GM06990 (cell line): ENCODE results near the gene ZFP1.
A peak's percentile ranks its signal among the peaks of the same experiment; 100 is the strongest.

Experiments used
- DNase-seq: peaks from one replicate; pipeline ENCODE4 v3.0.0-alpha.2; 2011; ENCODE audit not compliant: insufficient read length; ENCODE audit errors: extremely low read depth
- H3K27me3 ChIP-seq: replicated peaks from 2 replicates; pipeline ENCODE4 v1.6.0; 2011; ENCODE audit warnings: low read length; ENCODE audit not compliant: control insufficient read depth, insufficient read depth
- H3K36me3 ChIP-seq: 2 replicates; pipeline ENCODE4 v1.5.1; 2011; ENCODE audit warnings: low read length; ENCODE audit not compliant: control insufficient read depth, insufficient read depth
- H3K4me3 ChIP-seq: replicated peaks from 2 replicates; pipeline ENCODE4 v1.5.1; 2011; ENCODE audit warnings: low read depth, mild to moderate bottlenecking, control low read depth, low read length
- CTCF ChIP-seq: IDR thresholded peaks from 2 replicates; pipeline ENCODE4 v1.5.1; 2011; ENCODE audit warnings: low read length, control low read depth, mild to moderate bottlenecking, inconsistent platforms; ENCODE audit not compliant: insufficient read depth, poor library complexity, severe bottlenecking

The ZFP1 gene

GRCh38 chr16:75216127-75216526 lies 67.8 kb downstream of the ZFP1 start:
- no peaks in the 10 kb centered on the region for H3K36me3 ChIP-seq
- DNase-seq = no peak
- H3K27me3 ChIP-seq = no peaks in the 10 kb centered on the region
- TF ChIP-seq CTCF = no peak
- no peak overlapping the region for H3K4me3 ChIP-seq

- TF ChIP-seq CTCF = no peak
- no peak overlapping the region for H3K4me3 ChIP-seq
- H3K27me3 ChIP-seq = no peaks in the 10 kb centered on the region
- DNase-seq = no peak
- H3K36me3 ChIP-seq = no peaks in the 10 kb centered on the region
Observed at GRCh38 chr16:75216576-75216975, 68.3 kb downstream of the ZFP1 start.

GRCh38 chr16:75217389-75217851 lies 69.1 kb downstream of the ZFP1 start:
- H3K4me3 ChIP-seq = no peak overlapping the region
- H3K36me3 ChIP-seq = no peaks in the 10 kb centered on the region
- no peaks in the 10 kb centered on the region for H3K27me3 ChIP-seq
- no peak for DNase-seq
- no peak for TF ChIP-seq CTCF

GRCh38 chr16:75218256-75219076 lies 70.1 kb downstream of the ZFP1 start, which contains the start of gene CTRB1:
TSS of gene CTRB1 (plus strand) at chr16:75218988. CDS start at chr16:75219008, 20 bp downstream.
- no peak for TF ChIP-seq CTCF
- Histone ChIP-seq H3K27me3 (no peaks in the 10 kb centered on the region), H3K4me3 (no peak within 1 kb of the TSS), H3K36me3 (no peaks in the 10 kb centered on the region)
- peak; percentile 73 for DNase-seq

- Histone ChIP-seq H3K36me3 (no peaks in the 10 kb centered on the region), H3K4me3 (no peak overlapping the region), H3K27me3 (no peaks in the 10 kb centered on the region)
- DNase-seq = no peak
- TF ChIP-seq CTCF = no peak
Observed at GRCh38 chr16:75219088-75219487, 70.8 kb downstream of the ZFP1 start.
